HCT116 (cell line): Measurements from ENCODE around the gene CRTC1.

ENCODE experiments used
- CTCF ChIP-seq, 3 experiments: fragments of 200-600 bp in 1 of 3; sonication (generic) in 1 of 3; IDR thresholded peaks in 2 of 3; conservative IDR thresholded peaks in 1 of 3; 2 replicates each; pipeline ENCODE4 v1.5.1; 2012 to 2017; ENCODE audit warnings: low read depth in 2 of 3, low read length in 2 of 3, antibody characterized with exemption in 1 of 3, borderline replicate concordance in 1 of 3, control low read depth in 1 of 3, mild to moderate bottlenecking in 1 of 3, mixed read lengths in 1 of 3, mixed run types in 1 of 3, moderate library complexity in 1 of 3; ENCODE audit not compliant: insufficient read depth in 1 of 3
- EZH2 ChIP-seq: fragments of 200-600 bp; sonication (generic); IDR thresholded peaks from 2 replicates; pipeline ENCODE4 v1.6.1; 2017; ENCODE audit warnings: antibody characterized with exemption, mixed run types
- MAX ChIP-seq: IDR thresholded peaks from 2 replicates; pipeline ENCODE4 v1.6.1; 2012
- POLR2A ChIP-seq: IDR thresholded peaks from 2 replicates; pipeline ENCODE4 v1.7.0; 2011; ENCODE audit warnings: borderline replicate concordance; ENCODE audit not compliant: insufficient read depth, insufficient read length; ENCODE audit errors: extremely low read depth
- POLR2AphosphoS5 ChIP-seq: IDR thresholded peaks from 2 replicates; pipeline ENCODE4 v1.6.1; 2011; ENCODE audit warnings: mild to moderate bottlenecking, low read depth, low read length, moderate library complexity
- REST ChIP-seq: IDR thresholded peaks from 2 replicates; pipeline ENCODE4 v1.6.1; 2012; ENCODE audit warnings: low read depth
- SP1 ChIP-seq: IDR thresholded peaks from 2 replicates; pipeline ENCODE4 v1.6.1; 2012; ENCODE audit warnings: low read depth
- YY1 ChIP-seq: IDR thresholded peaks from 2 replicates; pipeline ENCODE4 v1.6.1; 2011; ENCODE audit warnings: low read length, low read depth, moderate library complexity, mild to moderate bottlenecking; ENCODE audit not compliant: insufficient replicate concordance; ENCODE audit errors: extremely low read depth

GRCh38 chr19:18764591-18765051 is 81.1 kb downstream of the CRTC1 start:
- TF ChIP-seq POLR2A, result no peak
- no peak for TF ChIP-seq POLR2AphosphoS5
- no peak for TF ChIP-seq CTCF (IDR thresholded peaks at IDR 0.05 in 2 of 3, conservative IDR thresholded peaks at IDR 0.05 in 1 of 3; ENCODE audit: borderline replicate concordance in 1 of 3, insufficient read depth in 1 of 3, low read depth in 2 of 3, low read length in 2 of 3)
- TF ChIP-seq MAX, result no peak
- no peak for TF ChIP-seq YY1
- no peak for TF ChIP-seq REST
- TF ChIP-seq EZH2, result no peak
- TF ChIP-seq SP1, result no peak
